BE2C (cell line): ENCODE data around the gene MDM2.

Source experiments
- DNase-seq: peaks from one replicate; pipeline ENCODE4 v3.0.0-alpha.2; 2020
- H3K27me3 ChIP-seq: fragments of 250-450 bp; sonication (Bioruptor Pico); 2 replicates; pipeline ENCODE4 v1.5.1; 2020; ENCODE audit warnings: mild to moderate bottlenecking
- H3K36me3 ChIP-seq: fragments of 250-450 bp; sonication (Bioruptor Pico); 2 replicates; pipeline ENCODE4 v1.5.1; 2020; ENCODE audit warnings: mild to moderate bottlenecking
- H3K4me1 ChIP-seq: fragments of 250-450 bp; sonication (Bioruptor Pico); 2 replicates; pipeline ENCODE4 v1.5.1; 2020
- H3K4me3 ChIP-seq: 2 replicates; pipeline ENCODE4 v1.5.1; 2011; ENCODE audit warnings: low read depth, low read length
- H3K9me3 ChIP-seq: fragments of 250-450 bp; sonication (Bioruptor Pico); 2 replicates; pipeline ENCODE4 v1.5.1; 2020
- TF ChIP-seq, protein P1 (sequence below): IDR thresholded peaks from 2 replicates; pipeline ENCODE4 v1.5.1; 2012; ENCODE audit warnings: mild to moderate bottlenecking, low read depth, low read length

Gene MDM2

DNA sequence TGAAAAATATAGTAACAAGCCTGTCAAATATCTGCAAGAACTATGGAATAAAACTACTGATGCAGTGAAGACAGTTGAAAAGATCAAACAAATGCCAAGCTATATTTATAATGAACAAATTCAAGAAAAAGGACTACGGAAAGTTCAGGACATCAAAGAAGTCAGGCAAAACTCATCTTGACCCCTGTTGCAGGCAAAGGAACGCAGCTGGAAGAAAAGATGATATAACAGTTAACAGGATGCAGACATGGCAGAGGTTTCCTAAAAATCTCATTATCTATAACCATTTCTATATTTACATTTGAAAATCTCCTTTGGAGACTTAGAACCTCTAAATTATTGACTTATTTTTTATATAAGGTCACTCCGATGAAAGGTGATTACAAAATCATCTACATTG lies 34.1 kb downstream of the MDM2 start:
- TF ChIP-seq, protein P1, sequence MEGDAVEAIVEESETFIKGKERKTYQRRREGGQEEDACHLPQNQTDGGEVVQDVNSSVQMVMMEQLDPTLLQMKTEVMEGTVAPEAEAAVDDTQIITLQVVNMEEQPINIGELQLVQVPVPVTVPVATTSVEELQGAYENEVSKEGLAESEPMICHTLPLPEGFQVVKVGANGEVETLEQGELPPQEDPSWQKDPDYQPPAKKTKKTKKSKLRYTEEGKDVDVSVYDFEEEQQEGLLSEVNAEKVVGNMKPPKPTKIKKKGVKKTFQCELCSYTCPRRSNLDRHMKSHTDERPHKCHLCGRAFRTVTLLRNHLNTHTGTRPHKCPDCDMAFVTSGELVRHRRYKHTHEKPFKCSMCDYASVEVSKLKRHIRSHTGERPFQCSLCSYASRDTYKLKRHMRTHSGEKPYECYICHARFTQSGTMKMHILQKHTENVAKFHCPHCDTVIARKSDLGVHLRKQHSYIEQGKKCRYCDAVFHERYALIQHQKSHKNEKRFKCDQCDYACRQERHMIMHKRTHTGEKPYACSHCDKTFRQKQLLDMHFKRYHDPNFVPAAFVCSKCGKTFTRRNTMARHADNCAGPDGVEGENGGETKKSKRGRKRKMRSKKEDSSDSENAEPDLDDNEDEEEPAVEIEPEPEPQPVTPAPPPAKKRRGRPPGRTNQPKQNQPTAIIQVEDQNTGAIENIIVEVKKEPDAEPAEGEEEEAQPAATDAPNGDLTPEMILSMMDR = no peak
- no peaks in the 10 kb centered on the region for H3K9me3 ChIP-seq
- no peak for DNase-seq
- H3K4me3 ChIP-seq = no peak overlapping the region
- H3K27me3 ChIP-seq = no peaks in the 10 kb centered on the region
- no peaks in the 10 kb centered on the region for H3K4me1 ChIP-seq
- H3K36me3 ChIP-seq = peaks cover 47% of the 10 kb centered on the region

DNA sequence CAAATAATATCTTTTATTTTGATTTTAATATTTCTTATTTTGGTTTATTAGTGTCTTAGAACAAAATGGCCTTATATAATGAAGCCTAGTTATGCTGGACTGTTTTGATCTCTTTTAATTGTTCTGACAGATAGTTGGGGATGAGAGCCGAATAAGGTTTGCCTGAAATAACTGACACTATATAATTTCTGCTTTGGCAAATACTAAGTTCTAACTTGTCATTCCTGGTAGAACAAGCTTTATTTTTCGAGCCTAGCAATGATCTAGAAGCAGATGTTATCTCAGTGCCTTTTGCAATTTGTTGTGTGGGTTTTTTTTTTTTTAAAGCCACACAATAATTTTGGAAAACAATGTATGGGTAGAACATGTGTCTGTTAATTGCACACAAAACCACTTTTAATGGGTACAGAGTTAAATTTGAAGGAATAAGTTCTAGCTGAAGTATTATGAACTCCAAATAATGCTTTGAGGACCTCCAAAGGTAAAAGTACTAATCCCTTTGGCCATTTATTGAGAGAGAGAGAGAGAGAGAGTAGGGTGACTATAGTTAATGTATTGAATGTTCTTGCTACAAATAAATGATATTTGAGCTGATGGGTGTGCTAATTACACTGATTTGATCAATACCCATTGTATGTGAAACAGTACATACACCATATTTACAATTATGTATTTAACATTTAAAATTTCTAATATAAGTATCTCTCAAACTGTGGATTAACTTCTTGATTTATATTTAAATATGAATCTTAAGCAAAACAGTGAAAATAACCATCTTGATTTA lies 35.0 kb downstream of the MDM2 start:
- no peaks in the 10 kb centered on the region for H3K4me1 ChIP-seq
- no peaks in the 10 kb centered on the region for H3K27me3 ChIP-seq
- peaks cover 38% of the 10 kb centered on the region for H3K36me3 ChIP-seq
- no peak overlapping the region for H3K4me3 ChIP-seq
- TF ChIP-seq, protein P1 = no peak
- DNase-seq = no peak
- H3K9me3 ChIP-seq = no peaks in the 10 kb centered on the region

DNA sequence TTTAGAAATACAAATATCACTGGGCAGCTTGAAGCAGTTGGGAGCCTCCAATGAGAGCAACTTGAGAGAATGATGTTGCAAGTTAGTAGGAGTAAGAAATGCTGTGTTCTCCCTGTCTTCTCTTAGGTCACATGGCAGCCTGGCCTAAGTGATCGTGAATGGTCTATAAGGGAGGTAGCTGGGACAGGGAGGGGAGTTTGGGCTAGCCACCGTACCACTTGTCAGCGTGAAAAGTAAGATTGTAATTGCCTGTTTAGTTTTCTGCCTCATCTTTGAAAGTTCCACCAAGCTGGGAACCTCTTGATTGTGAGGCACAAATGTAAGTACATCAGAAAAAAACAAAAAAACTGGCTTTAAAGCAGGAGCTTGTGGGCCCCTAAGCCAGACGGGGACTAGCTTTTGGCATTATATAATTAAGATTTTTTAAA lies 36.4 kb downstream of the MDM2 start:
- H3K36me3 ChIP-seq = peaks cover 25% of the 10 kb centered on the region
- H3K27me3 ChIP-seq = no peaks in the 10 kb centered on the region
- DNase-seq = no peak
- no peaks in the 10 kb centered on the region for H3K9me3 ChIP-seq
- no peak overlapping the region for H3K4me3 ChIP-seq
- TF ChIP-seq, protein P1 = no peak
- H3K4me1 ChIP-seq = no peaks in the 10 kb centered on the region

DNA sequence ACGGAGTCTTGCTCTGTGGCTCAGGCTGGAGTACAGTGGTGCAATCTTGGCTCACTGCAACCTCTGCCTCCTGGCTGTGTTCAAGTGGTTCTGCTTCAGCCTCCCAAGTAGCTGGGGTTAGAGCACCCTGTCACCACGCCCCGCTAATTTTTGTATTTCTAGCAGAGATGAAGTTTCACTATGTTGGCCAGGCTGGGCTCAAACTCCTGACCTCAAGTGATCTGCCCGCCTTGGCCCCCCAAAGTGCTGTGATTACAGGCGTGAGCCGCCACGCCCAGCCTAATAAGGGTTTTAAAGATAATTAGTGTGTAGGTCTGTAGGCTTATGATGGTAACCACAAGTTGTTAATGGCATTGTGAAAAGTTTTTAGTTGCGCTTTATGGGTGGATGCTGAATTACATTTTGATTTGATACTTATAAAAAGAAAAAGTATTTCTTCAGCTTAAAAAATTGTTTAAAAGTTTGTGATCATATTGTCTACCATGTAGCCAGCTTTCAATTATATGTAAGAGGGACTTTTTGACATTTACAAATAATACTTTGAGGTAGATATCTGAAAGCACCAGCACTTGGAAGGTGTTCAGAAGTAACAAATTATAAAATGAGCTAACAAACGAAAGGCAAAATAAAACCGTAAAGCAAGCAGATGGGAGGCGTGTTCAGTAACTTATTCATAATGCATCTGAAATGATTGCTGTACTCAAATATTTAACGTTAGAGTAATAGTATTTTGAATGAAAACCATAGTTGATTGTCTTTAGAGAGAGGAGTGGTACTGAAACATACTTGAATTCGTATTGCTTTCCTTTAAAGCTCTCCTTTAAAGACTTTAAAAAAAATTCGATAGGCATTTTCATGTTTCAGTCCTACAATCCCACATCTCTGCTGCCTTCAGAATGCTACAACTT lies 37.1 kb downstream of the MDM2 start:
- H3K9me3 ChIP-seq = no peaks in the 10 kb centered on the region
- no peak overlapping the region for H3K4me3 ChIP-seq
- TF ChIP-seq, protein P1 = no peak
- peaks cover 19% of the 10 kb centered on the region for H3K36me3 ChIP-seq
- H3K27me3 ChIP-seq = no peaks in the 10 kb centered on the region
- no peak for DNase-seq
- no peaks in the 10 kb centered on the region for H3K4me1 ChIP-seq

DNA sequence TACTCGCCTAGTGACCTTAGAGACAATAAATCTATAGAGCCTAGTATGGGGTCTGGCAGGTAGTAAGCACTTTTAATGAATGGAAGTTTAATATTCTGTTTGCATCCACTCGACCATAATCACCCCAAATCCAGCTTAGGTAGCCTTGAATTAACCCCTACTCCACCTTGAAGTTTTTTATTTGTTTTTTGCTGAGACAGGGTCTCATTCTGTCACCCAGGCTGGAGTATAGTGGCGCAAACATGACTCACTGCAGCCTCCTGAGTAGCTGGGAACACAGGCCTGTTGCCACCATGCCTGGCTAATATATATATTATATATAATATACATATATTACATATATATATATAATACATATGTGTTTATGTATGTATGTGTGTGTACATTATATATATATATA lies 38.8 kb downstream of the MDM2 start:
- H3K4me1 ChIP-seq = no peaks in the 10 kb centered on the region
- no peak for DNase-seq
- TF ChIP-seq, protein P1 = no peak
- no peak overlapping the region for H3K4me3 ChIP-seq
- H3K36me3 ChIP-seq = peaks cover 4% of the 10 kb centered on the region
- H3K27me3 ChIP-seq = 0 out of 2 replicates have a peak, but pooled peaks cover 2% of the 10 kb centered on the region
- H3K9me3 ChIP-seq = no peaks in the 10 kb centered on the region
